Measurements from ENCODE around the gene CLNK.
A peak's percentile ranks its signal among the peaks of the same experiment; 100 is the strongest.
"Not testable (repeated sequence)": the region's sequence is repeated elsewhere in the genome, so short reads cannot be mapped to it uniquely, and the experiment has no call there.

Gene CLNK

DNA sequence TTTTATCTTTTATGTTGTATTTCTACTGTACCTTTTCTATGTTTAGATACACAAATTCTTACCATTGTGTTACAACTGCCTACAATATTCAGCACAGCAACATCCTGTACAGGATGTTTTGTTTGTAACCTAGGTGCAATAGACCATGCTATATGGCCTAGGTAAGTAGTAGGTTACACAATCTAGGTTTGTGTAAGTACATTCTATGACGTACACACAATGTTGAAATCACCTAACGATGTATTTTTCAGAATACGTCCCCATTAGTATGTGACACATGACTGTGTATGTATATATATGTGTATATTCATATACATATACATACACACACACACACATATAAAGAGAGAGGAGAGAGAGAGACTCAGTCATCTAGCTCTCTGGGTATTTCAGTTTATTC, 103.5 kb downstream of the CLNK start:
- no peak for TF ChIP-seq YY1 (IDR thresholded peaks at IDR 0.05; ENCODE audit: insufficient read depth, insufficient read length)
- TF ChIP-seq ZNF274 (IDR thresholded peaks at IDR 0.05; ENCODE audit: low read depth, low read length) = no peak
- TF ChIP-seq SUZ12 (IDR thresholded peaks at IDR 0.05; ENCODE audit: extremely low read depth, insufficient read depth, insufficient read length) = no peak
- no peaks in the 10 kb centered on the region for H3K36me3 ChIP-seq (ENCODE audit: insufficient read depth, insufficient read length, low read length)
- H3K9ac ChIP-seq (ENCODE audit: insufficient read length, low read depth) = no peak overlapping the region
- no peak overlapping the region for H3K4me3 ChIP-seq (ENCODE audit: insufficient read length, low read depth)
- DNase-seq (ENCODE audit: low read depth, low spot score) = no peak
- no peaks in the 10 kb centered on the region for H3K9me3 ChIP-seq (ENCODE audit: insufficient read depth, low read length)
- no peaks in the 10 kb centered on the region for H3K27me3 ChIP-seq (ENCODE audit: insufficient read depth, insufficient read length)
- no peaks in the 10 kb centered on the region for H3K4me1 ChIP-seq (ENCODE audit: insufficient read depth, insufficient read length)

DNA sequence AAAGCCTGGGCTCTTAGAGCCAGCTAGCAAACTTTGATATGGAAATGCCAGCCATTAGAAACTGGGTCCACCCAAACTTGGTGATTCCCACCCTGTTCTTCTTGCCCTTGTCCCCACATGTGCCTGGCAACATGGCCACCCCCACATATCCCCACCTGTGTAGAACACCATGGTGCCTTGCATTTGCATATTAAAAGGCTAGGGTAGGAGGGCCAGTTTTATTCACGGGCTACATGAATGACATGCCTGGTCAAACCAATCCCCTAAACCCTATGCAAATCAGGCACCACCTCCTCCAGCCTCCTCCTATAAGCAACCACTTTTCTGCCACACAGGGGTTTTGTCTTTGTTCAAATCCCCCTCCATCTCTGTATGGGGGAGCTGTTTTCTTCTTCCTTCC, 104.9 kb downstream of the CLNK start:
- TF ChIP-seq SUZ12 (IDR thresholded peaks at IDR 0.05; ENCODE audit: extremely low read depth, insufficient read depth, insufficient read length) (no peak), ZNF274 (IDR thresholded peaks at IDR 0.05; ENCODE audit: low read depth, low read length) (no peak), YY1 (IDR thresholded peaks at IDR 0.05; ENCODE audit: insufficient read depth, insufficient read length) (no peak)

DNA sequence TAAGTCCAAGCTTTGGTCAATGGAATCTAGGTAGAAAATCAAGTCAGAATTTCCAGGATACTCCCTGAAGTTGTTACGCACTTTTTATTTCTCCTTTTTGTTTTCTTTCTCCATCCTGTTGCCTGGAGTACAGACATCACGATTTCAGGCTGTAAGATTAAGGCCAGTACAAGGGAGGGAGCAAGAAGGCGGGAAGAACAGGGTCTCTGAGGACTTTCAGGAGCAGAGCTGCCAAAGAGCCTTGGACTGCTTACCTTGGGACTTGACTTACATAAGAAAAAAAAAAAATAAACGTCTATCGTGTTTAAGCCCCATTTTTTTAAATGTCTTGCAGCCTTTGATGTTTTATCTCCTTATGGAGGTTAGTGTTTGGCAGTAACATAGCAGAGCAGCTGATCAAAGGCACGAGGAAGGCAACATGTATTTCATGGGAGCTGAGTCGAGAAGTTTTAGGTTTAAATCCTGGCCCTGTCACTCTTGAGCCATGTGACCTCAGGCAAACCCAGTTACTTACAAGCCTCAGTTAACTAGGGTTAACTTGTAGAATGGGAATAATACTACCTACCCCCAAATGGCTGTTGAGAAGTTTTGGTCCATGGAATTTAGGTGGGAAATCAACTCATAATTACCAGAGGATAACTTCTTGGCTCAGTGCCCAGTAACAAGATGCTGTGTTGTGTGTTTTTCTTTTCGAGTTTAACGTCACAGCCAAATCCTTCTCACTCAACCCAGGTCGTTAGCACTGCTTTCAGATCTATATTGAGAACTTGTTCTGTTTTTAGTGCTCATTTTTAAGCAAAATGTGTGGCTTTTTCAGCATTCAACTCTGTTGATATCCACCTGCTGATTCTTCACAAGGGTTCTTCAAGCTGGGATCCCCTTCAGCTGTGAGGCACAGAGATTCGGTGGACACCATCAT, 106.8 kb downstream of the CLNK start:
- Histone ChIP-seq H3K36me3 (ENCODE audit: insufficient read depth, insufficient read length, low read length) (no peaks in the 10 kb centered on the region), H3K9ac (ENCODE audit: insufficient read length, low read depth) (no peak overlapping the region), H3K9me3 (ENCODE audit: insufficient read depth, low read length) (no peaks in the 10 kb centered on the region), H3K4me3 (ENCODE audit: insufficient read length, low read depth) (no peak overlapping the region), H3K4me1 (ENCODE audit: insufficient read depth, insufficient read length) (peaks cover 4% of the 10 kb centered on the region), H3K27me3 (ENCODE audit: insufficient read depth, insufficient read length) (no peaks in the 10 kb centered on the region)
- no peak for TF ChIP-seq ZNF274 (IDR thresholded peaks at IDR 0.05; ENCODE audit: low read depth, low read length)
- TF ChIP-seq SUZ12 (IDR thresholded peaks at IDR 0.05; ENCODE audit: extremely low read depth, insufficient read depth, insufficient read length) = no peak
- no peak for TF ChIP-seq YY1 (IDR thresholded peaks at IDR 0.05; ENCODE audit: insufficient read depth, insufficient read length)
- DNase-seq (ENCODE audit: low read depth, low spot score) = no peak

More for the DNA sequence above, 104.9 kb downstream of the CLNK start:
- H3K4me3 ChIP-seq (ENCODE audit: insufficient read length, low read depth) = no peak overlapping the region
- no peaks in the 10 kb centered on the region for H3K27me3 ChIP-seq (ENCODE audit: insufficient read depth, insufficient read length)
- H3K9ac ChIP-seq (ENCODE audit: insufficient read length, low read depth) = no peak overlapping the region
- peak; percentile 16 for DNase-seq (ENCODE audit: low read depth, low spot score)
- no peaks in the 10 kb centered on the region for H3K36me3 ChIP-seq (ENCODE audit: insufficient read depth, insufficient read length, low read length)
- no peaks in the 10 kb centered on the region for H3K4me1 ChIP-seq (ENCODE audit: insufficient read depth, insufficient read length)
- no peaks in the 10 kb centered on the region for H3K9me3 ChIP-seq (ENCODE audit: insufficient read depth, low read length)

DNA sequence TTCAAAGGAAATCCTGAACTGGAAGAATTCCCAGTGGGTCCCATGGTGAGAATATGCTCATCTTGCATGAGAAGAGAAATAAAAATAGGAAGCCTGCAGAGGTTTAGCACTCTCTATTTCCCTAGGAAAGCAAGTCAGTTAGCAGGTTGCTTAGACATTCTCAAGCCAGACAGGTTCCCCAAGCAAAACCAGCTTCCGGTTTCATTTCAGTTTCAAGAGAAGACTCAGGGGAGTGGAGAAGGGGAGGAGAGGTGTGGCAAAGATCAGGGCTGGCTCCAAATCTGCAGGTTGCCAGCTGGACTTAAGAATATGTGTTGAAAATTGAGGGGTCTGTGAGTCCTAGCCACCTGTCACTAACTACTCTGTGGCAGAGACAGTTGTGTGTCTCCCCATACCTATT, 107.5 kb downstream of the CLNK start:
- H3K9me3 ChIP-seq (ENCODE audit: insufficient read depth, low read length) = no peaks in the 10 kb centered on the region
- no peak overlapping the region for H3K4me3 ChIP-seq (ENCODE audit: insufficient read length, low read depth)
- H3K36me3 ChIP-seq (ENCODE audit: insufficient read depth, insufficient read length, low read length) = no peaks in the 10 kb centered on the region
- DNase-seq (ENCODE audit: low read depth, low spot score) = no peak
- H3K9ac ChIP-seq (ENCODE audit: insufficient read length, low read depth) = no peak overlapping the region
- no peak for TF ChIP-seq SUZ12 (IDR thresholded peaks at IDR 0.05; ENCODE audit: extremely low read depth, insufficient read depth, insufficient read length)
- TF ChIP-seq YY1 (IDR thresholded peaks at IDR 0.05; ENCODE audit: insufficient read depth, insufficient read length) = no peak
- no peak for TF ChIP-seq ZNF274 (IDR thresholded peaks at IDR 0.05; ENCODE audit: low read depth, low read length)
- no peaks in the 10 kb centered on the region for H3K27me3 ChIP-seq (ENCODE audit: insufficient read depth, insufficient read length)
- H3K4me1 ChIP-seq (ENCODE audit: insufficient read depth, insufficient read length) = peaks cover 4% of the 10 kb centered on the region

- H3K9me3 ChIP-seq (ENCODE audit: insufficient read depth, low read length) = no peaks in the 10 kb centered on the region
- no peak for TF ChIP-seq YY1 (IDR thresholded peaks at IDR 0.05; ENCODE audit: insufficient read depth, insufficient read length)
- no peak for TF ChIP-seq SUZ12 (IDR thresholded peaks at IDR 0.05; ENCODE audit: extremely low read depth, insufficient read depth, insufficient read length)
- no peak for TF ChIP-seq ZNF274 (IDR thresholded peaks at IDR 0.05; ENCODE audit: low read depth, low read length)
- no peak overlapping the region for H3K9ac ChIP-seq (ENCODE audit: insufficient read length, low read depth)
- H3K27me3 ChIP-seq (ENCODE audit: insufficient read depth, insufficient read length) = no peaks in the 10 kb centered on the region
- H3K4me1 ChIP-seq (ENCODE audit: insufficient read depth, insufficient read length) = peaks cover 4% of the 10 kb centered on the region
- H3K4me3 ChIP-seq (ENCODE audit: insufficient read length, low read depth) = no peak overlapping the region
- H3K36me3 ChIP-seq (ENCODE audit: insufficient read depth, insufficient read length, low read length) = no peaks in the 10 kb centered on the region
- no peak for DNase-seq (ENCODE audit: low read depth, low spot score)
These were observed 108.3 kb downstream of the CLNK start for GRCh38 chr4:10576236-10576635.

GRCh38 chr4:10575414-10575813, 109.2 kb downstream of the CLNK start:
- Histone ChIP-seq H3K27me3 (ENCODE audit: insufficient read depth, insufficient read length) (no peaks in the 10 kb centered on the region), H3K9me3 (ENCODE audit: insufficient read depth, low read length) (no peaks in the 10 kb centered on the region), H3K4me1 (ENCODE audit: insufficient read depth, insufficient read length) (peaks cover 4% of the 10 kb centered on the region), H3K36me3 (ENCODE audit: insufficient read depth, insufficient read length, low read length) (no peaks in the 10 kb centered on the region), H3K9ac (ENCODE audit: insufficient read length, low read depth) (no peak overlapping the region), H3K4me3 (ENCODE audit: insufficient read length, low read depth) (no peak overlapping the region)
- no peak for DNase-seq (ENCODE audit: low read depth, low spot score)
- no peak for TF ChIP-seq YY1 (IDR thresholded peaks at IDR 0.05; ENCODE audit: insufficient read depth, insufficient read length)
- no peak for TF ChIP-seq ZNF274 (IDR thresholded peaks at IDR 0.05; ENCODE audit: low read depth, low read length)
- no peak for TF ChIP-seq SUZ12 (IDR thresholded peaks at IDR 0.05; ENCODE audit: extremely low read depth, insufficient read depth, insufficient read length)

- H3K9ac ChIP-seq (ENCODE audit: insufficient read length, low read depth); H3K9me3 ChIP-seq (ENCODE audit: insufficient read depth, low read length); H3K4me3 ChIP-seq (ENCODE audit: insufficient read length, low read depth); DNase-seq (ENCODE audit: low read depth, low spot score); H3K4me1 ChIP-seq (ENCODE audit: insufficient read depth, insufficient read length); H3K36me3 ChIP-seq (ENCODE audit: insufficient read depth, insufficient read length, low read length); H3K27me3 ChIP-seq (ENCODE audit: insufficient read depth, insufficient read length): not testable (repeated sequence)
These were observed 110.0 kb downstream of the CLNK start for GRCh38 chr4:10574553-10574952.
